HepG2 (cell line): ENCODE data around the gene PATL2. TPM values are rescaled to one million over a fixed set of nuclear protein-coding genes. Genes with fewer than 3 reads are reported as not detected.
A peak's percentile ranks its signal among the peaks of the same experiment; 100 is the strongest.

ENCODE experiments used
- ARNT2 ChIP-seq: sonication (generic); formaldehyde crosslinking; IDR thresholded peaks from 2 replicates; pipeline ENCODE4 v1.8.0; 2022; ENCODE audit warnings: mild to moderate bottlenecking, low read depth, missing genetic modification reagents, moderate library complexity
- ATRX ChIP-seq: sonication (generic); formaldehyde crosslinking; IDR thresholded peaks from 2 replicates; pipeline ENCODE4 v1.4.0; 2020; ENCODE audit warnings: missing genetic modification reagents, borderline replicate concordance
- GATAD1 ChIP-seq: IDR thresholded peaks from 2 replicates; pipeline ENCODE4 v1.6.1; 2016; ENCODE audit warnings: missing genetic modification reagents, missing compliant biosample characterization
- GTF2F1 ChIP-seq: fragments of 150-350 bp; IDR thresholded peaks from 2 replicates; pipeline ENCODE4 v1.6.1; 2014; ENCODE audit warnings: low read length
- HMG20B ChIP-seq: conservative IDR thresholded peaks from 2 replicates; pipeline ENCODE4 v1.6.1; 2016; ENCODE audit warnings: missing genetic modification reagents, missing compliant biosample characterization
- KAT7 ChIP-seq: IDR thresholded peaks from 2 replicates; pipeline ENCODE4 v1.6.1; 2018; ENCODE audit warnings: borderline replicate concordance, missing compliant biosample characterization
- NCOA5 ChIP-seq: sonication (generic); formaldehyde crosslinking; IDR thresholded peaks from 2 replicates; pipeline ENCODE4 v1.4.0; 2020; ENCODE audit warnings: missing genetic modification reagents
- NFATC3 ChIP-seq: sonication (generic); formaldehyde crosslinking; IDR thresholded peaks from 2 replicates; pipeline ENCODE4 v1.5.1; 2020; ENCODE audit warnings: mild to moderate bottlenecking, missing genetic modification reagents
- RFXANK ChIP-seq: IDR thresholded peaks from 2 replicates; pipeline ENCODE4 v1.6.1; 2016
- SALL1 ChIP-seq: sonication (generic); formaldehyde crosslinking; IDR thresholded peaks from 2 replicates; pipeline ENCODE4 v1.8.0; 2022; ENCODE audit warnings: mild to moderate bottlenecking, missing genetic modification reagents
- STAT5B ChIP-seq: sonication (generic); formaldehyde crosslinking; IDR thresholded peaks from 2 replicates; pipeline ENCODE4 v1.4.0; 2020; ENCODE audit warnings: missing genetic modification reagents
- ZNF350 ChIP-seq: sonication (generic); formaldehyde crosslinking; IDR thresholded peaks from 2 replicates; pipeline ENCODE4 v1.4.0; 2020; ENCODE audit warnings: mild to moderate bottlenecking, low read depth, missing genetic modification reagents, borderline replicate concordance
- ZNF383 ChIP-seq: sonication (generic); formaldehyde crosslinking; IDR thresholded peaks from 2 replicates; pipeline ENCODE4 v1.4.0; 2020; ENCODE audit warnings: missing genetic modification reagents, mild to moderate bottlenecking, borderline replicate concordance
- ZNF484 ChIP-seq: sonication (generic); formaldehyde crosslinking; IDR thresholded peaks from 2 replicates; pipeline ENCODE4 v1.5.1; 2020; ENCODE audit warnings: mild to moderate bottlenecking, low read depth, missing genetic modification reagents, borderline replicate concordance
- ZNF598 ChIP-seq: sonication (generic); formaldehyde crosslinking; IDR thresholded peaks from 2 replicates; pipeline ENCODE4 v1.5.1; 2020; ENCODE audit warnings: mild to moderate bottlenecking, missing genetic modification reagents, borderline replicate concordance
- ZNF761 ChIP-seq: sonication (generic); formaldehyde crosslinking; conservative IDR thresholded peaks from 2 replicates; pipeline ENCODE4 v1.4.0; 2020; ENCODE audit warnings: mild to moderate bottlenecking, missing genetic modification reagents
- ZNF83 ChIP-seq: sonication (generic); formaldehyde crosslinking; IDR thresholded peaks from 2 replicates; pipeline ENCODE4 v1.4.0; 2020; ENCODE audit warnings: missing genetic modification reagents, mild to moderate bottlenecking, borderline replicate concordance
- ZNF841 ChIP-seq: sonication (generic); formaldehyde crosslinking; IDR thresholded peaks from 2 replicates; pipeline ENCODE4 v1.8.1; 2023; ENCODE audit warnings: missing genetic modification reagents, borderline replicate concordance
- polyA plus RNA-seq, 8 experiments: library from polyadenylated mRNA; depleted of rRNA in 3 of 8; stranded (reverse) in 7 of 8; unstranded in 1 of 8; fragments of >200 nt; fragmentation: Illumina TruSeq in 4 of 8; extraction: Trizol in 4 of 8; gene quantifications; 2 replicates each; pipeline versions ENCODE4 v1.2.1 to v1.2.3, GENCODE V29; 2011 to 2016; ENCODE audit warnings: low read depth in 4 of 8, missing spikeins in 1 of 8, mixed read lengths in 1 of 8; ENCODE audit not compliant: insufficient read depth in 1 of 8
- total RNA-seq, 5 experiments: library from RNA; depleted of rRNA; stranded (reverse); fragments of >200 nt; fragmentation: Illumina TruSeq; extraction: Trizol; gene quantifications; 2 replicates each; pipeline ENCODE4 v1.2.3, GENCODE V29; 2016; ENCODE audit warnings: low read depth in 1 of 5
- TF ChIP-seq, protein P1 (sequence below): IDR thresholded peaks from 2 replicates; pipeline ENCODE4 v1.6.1; 2018; ENCODE audit warnings: missing genetic modification reagents
- TF ChIP-seq, protein P2 (sequence below): sonication (generic); formaldehyde crosslinking; IDR thresholded peaks from 2 replicates; pipeline ENCODE4 v1.5.0; 2020; ENCODE audit warnings: missing genetic modification reagents, mild to moderate bottlenecking, borderline replicate concordance
- TF ChIP-seq, protein P3 (sequence below): sonication (generic); formaldehyde crosslinking; conservative IDR thresholded peaks from 2 replicates; pipeline ENCODE4 v1.4.0; 2020; ENCODE audit warnings: mild to moderate bottlenecking, missing genetic modification reagents, moderate library complexity
- TF ChIP-seq, protein P4 (sequence below): sonication (generic); formaldehyde crosslinking; IDR thresholded peaks from 2 replicates; pipeline ENCODE4 v1.4.0; 2020; ENCODE audit warnings: low read depth, mild to moderate bottlenecking, missing genetic modification reagents

PATL2 gene
- total and polyA plus RNA-seq, 2 of the 13 experiments (the other 11 are each of a cell fraction or from before 2014, with no cell fraction given): 0.15 to 0.53 TPM

DNA sequence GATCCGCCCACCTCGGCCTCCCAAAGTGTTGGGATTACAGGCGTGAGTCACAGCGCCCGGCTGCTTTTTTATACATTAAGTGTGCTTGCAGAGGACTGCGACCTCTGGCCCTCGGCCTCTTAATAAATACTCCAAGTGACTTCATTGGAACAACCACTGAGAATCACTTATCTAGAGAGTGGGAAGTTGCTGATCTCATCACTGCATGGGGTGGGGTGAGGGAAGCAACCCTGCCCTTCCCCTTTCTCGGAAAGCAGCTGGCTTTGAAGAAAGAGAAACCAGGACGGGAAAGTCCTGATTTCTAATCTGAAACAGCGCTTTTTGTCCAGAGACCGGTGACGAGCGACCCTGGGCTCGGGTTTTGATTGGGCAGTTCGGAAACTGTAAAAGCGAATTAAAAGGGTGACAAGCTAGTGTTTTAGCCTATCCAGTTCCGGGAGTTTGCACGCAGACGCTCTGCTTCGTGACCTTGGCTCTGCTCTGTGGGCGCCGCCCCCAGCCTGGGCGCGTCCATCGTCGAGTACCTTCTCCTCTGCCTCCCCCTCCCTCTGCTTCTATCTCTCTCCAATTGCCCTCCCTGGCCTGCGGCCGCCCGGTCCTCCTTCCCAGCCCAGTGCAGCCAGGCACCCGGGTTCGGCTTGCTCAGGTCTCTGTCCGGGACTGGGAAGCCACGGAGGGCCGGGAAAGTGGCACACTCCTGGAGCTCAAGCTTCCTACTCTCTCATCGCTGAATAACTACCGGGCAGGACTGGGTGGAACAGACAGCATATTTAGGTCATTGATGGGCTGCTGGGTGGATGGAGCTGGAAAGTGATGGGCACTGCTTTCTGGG is 17.7 kb upstream of the PATL2 start (continued):
- TF ChIP-seq, protein P1, sequence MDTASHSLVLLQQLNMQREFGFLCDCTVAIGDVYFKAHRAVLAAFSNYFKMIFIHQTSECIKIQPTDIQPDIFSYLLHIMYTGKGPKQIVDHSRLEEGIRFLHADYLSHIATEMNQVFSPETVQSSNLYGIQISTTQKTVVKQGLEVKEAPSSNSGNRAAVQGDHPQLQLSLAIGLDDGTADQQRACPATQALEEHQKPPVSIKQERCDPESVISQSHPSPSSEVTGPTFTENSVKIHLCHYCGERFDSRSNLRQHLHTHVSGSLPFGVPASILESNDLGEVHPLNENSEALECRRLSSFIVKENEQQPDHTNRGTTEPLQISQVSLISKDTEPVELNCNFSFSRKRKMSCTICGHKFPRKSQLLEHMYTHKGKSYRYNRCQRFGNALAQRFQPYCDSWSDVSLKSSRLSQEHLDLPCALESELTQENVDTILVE (CRISPR knock-in tag): peak; percentile 57; the same call in 1 of the 2 replicates
- TF ChIP-seq KAT7 (peak; percentile 15; the same call in 1 of the 2 replicates), ATRX (no peak), ZNF841 (CRISPR knock-in tag) (no peak), NCOA5 (CRISPR knock-in tag) (no peak), ZNF350 (CRISPR knock-in tag) (peak; percentile 42; the same call in 1 of the 2 replicates), GATAD1 (CRISPR knock-in tag) (no peak; the same call in none of the 2 replicates), HMG20B (CRISPR knock-in tag) (no peak; the same call in 1 of the 2 replicates), ZNF83 (peak; percentile 56; the same call in 1 of the 2 replicates), RFXANK (peak; percentile 99), ZNF598 (CRISPR knock-in tag) (no peak), ZNF383 (CRISPR knock-in tag) (no peak), ZNF484 (no peak), GTF2F1 (no peak), NFATC3 (no peak), STAT5B (CRISPR knock-in tag) (no peak), ZNF761 (CRISPR knock-in tag) (no peak), SALL1 (peak; percentile 70), ARNT2 (CRISPR knock-in tag) (peak; percentile 66; the same call in 1 of the 2 replicates)
- TF ChIP-seq, protein P2, sequence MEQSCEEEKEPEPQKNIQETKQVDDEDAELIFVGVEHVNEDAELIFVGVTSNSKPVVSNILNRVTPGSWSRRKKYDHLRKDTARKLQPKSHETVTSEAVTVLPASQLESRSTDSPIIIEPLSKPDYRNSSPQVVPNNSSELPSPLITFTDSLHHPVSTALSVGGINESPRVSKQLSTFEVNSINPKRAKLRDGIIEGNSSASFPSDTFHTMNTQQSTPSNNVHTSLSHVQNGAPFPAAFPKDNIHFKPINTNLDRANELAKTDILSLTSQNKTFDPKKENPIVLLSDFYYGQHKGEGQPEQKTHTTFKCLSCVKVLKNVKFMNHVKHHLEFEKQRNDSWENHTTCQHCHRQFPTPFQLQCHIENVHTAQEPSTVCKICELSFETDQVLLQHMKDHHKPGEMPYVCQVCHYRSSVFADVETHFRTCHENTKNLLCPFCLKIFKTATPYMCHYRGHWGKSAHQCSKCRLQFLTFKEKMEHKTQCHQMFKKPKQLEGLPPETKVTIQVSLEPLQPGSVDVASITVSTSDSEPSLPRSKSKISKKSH: 0 out of 2 replicates have a peak, but pooled peaks have one; percentile 57
- TF ChIP-seq, protein P3, sequence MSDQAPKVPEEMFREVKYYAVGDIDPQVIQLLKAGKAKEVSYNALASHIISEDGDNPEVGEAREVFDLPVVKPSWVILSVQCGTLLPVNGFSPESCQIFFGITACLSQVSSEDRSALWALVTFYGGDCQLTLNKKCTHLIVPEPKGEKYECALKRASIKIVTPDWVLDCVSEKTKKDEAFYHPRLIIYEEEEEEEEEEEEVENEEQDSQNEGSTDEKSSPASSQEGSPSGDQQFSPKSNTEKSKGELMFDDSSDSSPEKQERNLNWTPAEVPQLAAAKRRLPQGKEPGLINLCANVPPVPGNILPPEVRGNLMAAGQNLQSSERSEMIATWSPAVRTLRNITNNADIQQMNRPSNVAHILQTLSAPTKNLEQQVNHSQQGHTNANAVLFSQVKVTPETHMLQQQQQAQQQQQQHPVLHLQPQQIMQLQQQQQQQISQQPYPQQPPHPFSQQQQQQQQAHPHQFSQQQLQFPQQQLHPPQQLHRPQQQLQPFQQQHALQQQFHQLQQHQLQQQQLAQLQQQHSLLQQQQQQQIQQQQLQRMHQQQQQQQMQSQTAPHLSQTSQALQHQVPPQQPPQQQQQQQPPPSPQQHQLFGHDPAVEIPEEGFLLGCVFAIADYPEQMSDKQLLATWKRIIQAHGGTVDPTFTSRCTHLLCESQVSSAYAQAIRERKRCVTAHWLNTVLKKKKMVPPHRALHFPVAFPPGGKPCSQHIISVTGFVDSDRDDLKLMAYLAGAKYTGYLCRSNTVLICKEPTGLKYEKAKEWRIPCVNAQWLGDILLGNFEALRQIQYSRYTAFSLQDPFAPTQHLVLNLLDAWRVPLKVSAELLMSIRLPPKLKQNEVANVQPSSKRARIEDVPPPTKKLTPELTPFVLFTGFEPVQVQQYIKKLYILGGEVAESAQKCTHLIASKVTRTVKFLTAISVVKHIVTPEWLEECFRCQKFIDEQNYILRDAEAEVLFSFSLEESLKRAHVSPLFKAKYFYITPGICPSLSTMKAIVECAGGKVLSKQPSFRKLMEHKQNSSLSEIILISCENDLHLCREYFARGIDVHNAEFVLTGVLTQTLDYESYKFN: peak; percentile 34; the same call in 1 of the 2 replicates
- TF ChIP-seq, protein P4, sequence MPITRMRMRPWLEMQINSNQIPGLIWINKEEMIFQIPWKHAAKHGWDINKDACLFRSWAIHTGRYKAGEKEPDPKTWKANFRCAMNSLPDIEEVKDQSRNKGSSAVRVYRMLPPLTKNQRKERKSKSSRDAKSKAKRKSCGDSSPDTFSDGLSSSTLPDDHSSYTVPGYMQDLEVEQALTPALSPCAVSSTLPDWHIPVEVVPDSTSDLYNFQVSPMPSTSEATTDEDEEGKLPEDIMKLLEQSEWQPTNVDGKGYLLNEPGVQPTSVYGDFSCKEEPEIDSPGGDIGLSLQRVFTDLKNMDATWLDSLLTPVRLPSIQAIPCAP (CRISPR knock-in tag): 0 out of 2 replicates have a peak, but pooled peaks have one; percentile 24
